OCI-LY7 (cell line): ENCODE results near the gene ST7L. TPM values are rescaled to one million over a fixed set of nuclear protein-coding genes. Genes with fewer than 3 reads are reported as not detected.

ENCODE experiments used
- BruUV-seq: library from RNA; stranded (reverse); fragments of 400-500 nt; replicated peaks from 2 replicates; lab custom pipeline; 2021; lab: Mats Ljungman, UMichigan
- CTCF ChIA-PET: fragments of 300-600 bp; sonication (Branson Sonifier 250); formaldehyde crosslinking; loops from one replicate; lab custom pipeline; 2022; ENCODE audit warnings: antibody characterized with exemption; ENCODE audit not compliant: unreplicated experiment; lab: Charles Lee
- POLR2A ChIA-PET: fragments of 300-600 bp; sonication (Branson Sonifier 250); formaldehyde crosslinking; loops from one replicate; lab custom pipeline; 2022; ENCODE audit warnings: antibody characterized with exemption; lab: Charles Lee
- DNase-seq: peaks from one replicate; pipeline ENCODE4 v3.0.0-alpha.2; 2015; ENCODE audit warnings: low spot score
- H2AFZ ChIP-seq: fragments of 200-600 bp; sonication (generic), shearing (Covaris generic); 2 replicates; pipeline ENCODE4 v1.6.1; 2014; ENCODE audit warnings: mild to moderate bottlenecking, antibody characterized with exemption, low read length, moderate library complexity
- H3K27ac ChIP-seq: fragments of 200-600 bp; sonication (generic); 2 replicates; pipeline ENCODE4 v1.5.1; 2014; ENCODE audit warnings: mixed run types, low read depth, mild to moderate bottlenecking, moderate library complexity, low read length, inconsistent platforms; ENCODE audit not compliant: poor library complexity, severe bottlenecking
- H3K36me3 ChIP-seq: fragments of 200-600 bp; sonication (generic); 2 replicates; pipeline ENCODE4 v1.6.1; 2014; ENCODE audit warnings: mild to moderate bottlenecking, antibody characterized with exemption, low read length, moderate library complexity, mixed read lengths; ENCODE audit not compliant: insufficient read depth
- H3K4me1 ChIP-seq: fragments of 200-600 bp; sonication (generic); 2 replicates; pipeline ENCODE4 v1.5.1; 2014; ENCODE audit warnings: mild to moderate bottlenecking, low read length; ENCODE audit not compliant: insufficient read depth, poor library complexity, severe bottlenecking
- H3K4me2 ChIP-seq: fragments of 200-600 bp; sonication (generic); 2 replicates; pipeline ENCODE4 v1.6.1; 2014; ENCODE audit warnings: mild to moderate bottlenecking, low read length
- H3K4me3 ChIP-seq: fragments of 200-600 bp; sonication (generic); 2 replicates; pipeline ENCODE4 v1.5.1; 2014; ENCODE audit warnings: mild to moderate bottlenecking, low read depth, low read length; ENCODE audit not compliant: poor library complexity, severe bottlenecking
- H3K79me2 ChIP-seq: fragments of 200-600 bp; sonication (generic); 2 replicates; pipeline ENCODE4 v1.6.1; 2016; ENCODE audit warnings: low read depth, mild to moderate bottlenecking, low read length, moderate library complexity, mixed read lengths; ENCODE audit not compliant: insufficient read depth
- H3K9me2 ChIP-seq: fragments of 200-600 bp; sonication (generic); 2 replicates; pipeline ENCODE4 v1.6.1; 2016; ENCODE audit warnings: mild to moderate bottlenecking, low read length, mixed read lengths; ENCODE audit not compliant: insufficient read depth
- H3K9me3 ChIP-seq: fragments of 200-600 bp; sonication (generic); 2 replicates; pipeline ENCODE4 v1.6.1; 2014; ENCODE audit warnings: mild to moderate bottlenecking, mixed run types, low read length, mixed read lengths
- H4K20me1 ChIP-seq: fragments of 200-600 bp; sonication (generic); 2 replicates; pipeline ENCODE4 v1.6.1; 2014; ENCODE audit warnings: mild to moderate bottlenecking, antibody characterized with exemption, low read length, moderate library complexity, mixed read lengths; ENCODE audit not compliant: insufficient read depth
- EZH2phosphoT487 ChIP-seq: fragments of 200-600 bp; sonication (generic); IDR thresholded peaks from 2 replicates; pipeline ENCODE4 v1.6.1; 2018; ENCODE audit warnings: low read depth, borderline replicate concordance, mild to moderate bottlenecking, mixed run types, antibody characterized with exemption, low read length, moderate library complexity, mixed read lengths
- intact Hi-C: fragments of 100-400 bp; cut with micrococcal nuclease; formaldehyde crosslinking; loops from one replicate; pipeline ENCODE4 v1.10.0; 2022; ENCODE audit not compliant: unreplicated experiment
- total RNA-seq, 2 experiments: library from RNA; depleted of rRNA in 1 of 2; stranded (reverse); fragments of >200 nt in 1 of 2; shearing (Covaris generic) in 1 of 2; gene quantifications; 2 replicates each; pipeline ENCODE4 v1.2.3, GENCODE V29; 2014 to 2022
- TF ChIP-seq, protein P1 (sequence below): fragments of 200-600 bp; sonication (generic); conservative IDR thresholded peaks from 2 replicates; pipeline ENCODE4 v1.5.1; 2014; ENCODE audit warnings: mild to moderate bottlenecking, antibody characterized with exemption, low read length, moderate library complexity, mixed read lengths

Gene ST7L
- total RNA-seq, 2 experiments from 2014 or later: 20.2 to 22.8 TPM

DNA sequence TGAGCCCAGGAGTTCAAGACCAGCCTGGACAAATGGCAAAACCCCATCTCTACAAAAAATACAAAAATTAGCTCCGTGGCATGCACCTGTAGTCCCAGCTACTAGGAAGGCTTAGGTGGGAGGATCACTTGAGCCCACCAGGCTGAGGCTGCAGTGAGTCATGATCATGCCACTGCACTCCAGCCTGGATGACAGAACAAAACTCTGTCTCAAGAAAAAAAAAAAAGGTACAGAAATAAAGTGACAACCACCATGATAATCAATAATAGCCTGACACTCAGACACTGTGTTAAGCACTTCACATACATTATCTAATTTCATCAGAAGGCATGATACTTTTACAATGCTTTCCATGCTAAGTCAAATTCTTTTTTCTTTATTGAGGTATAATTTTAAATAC lies 53.1 kb downstream of the ST7L start:
- intact Hi-C loops: no loop called here
- ChIA-PET CTCF (no interaction called here), POLR2A (interaction anchor here (0.6 kb wide), 1 partner anchor 9 kb away, joined by 3 read pairs; no protein-coding TSS in a partner anchor)
- no peaks in the 10 kb centered on the region for H3K36me3 ChIP-seq
- H3K4me2 ChIP-seq: no peak overlapping the region
- H3K4me3 ChIP-seq: no peak overlapping the region
- no peak overlapping the region for H3K27ac ChIP-seq
- BruUV-seq: no TSS peak
- no peaks in the 10 kb centered on the region for H3K4me1 ChIP-seq
- no peaks in the 10 kb centered on the region for H3K9me2 ChIP-seq
- TF ChIP-seq, protein P1, sequence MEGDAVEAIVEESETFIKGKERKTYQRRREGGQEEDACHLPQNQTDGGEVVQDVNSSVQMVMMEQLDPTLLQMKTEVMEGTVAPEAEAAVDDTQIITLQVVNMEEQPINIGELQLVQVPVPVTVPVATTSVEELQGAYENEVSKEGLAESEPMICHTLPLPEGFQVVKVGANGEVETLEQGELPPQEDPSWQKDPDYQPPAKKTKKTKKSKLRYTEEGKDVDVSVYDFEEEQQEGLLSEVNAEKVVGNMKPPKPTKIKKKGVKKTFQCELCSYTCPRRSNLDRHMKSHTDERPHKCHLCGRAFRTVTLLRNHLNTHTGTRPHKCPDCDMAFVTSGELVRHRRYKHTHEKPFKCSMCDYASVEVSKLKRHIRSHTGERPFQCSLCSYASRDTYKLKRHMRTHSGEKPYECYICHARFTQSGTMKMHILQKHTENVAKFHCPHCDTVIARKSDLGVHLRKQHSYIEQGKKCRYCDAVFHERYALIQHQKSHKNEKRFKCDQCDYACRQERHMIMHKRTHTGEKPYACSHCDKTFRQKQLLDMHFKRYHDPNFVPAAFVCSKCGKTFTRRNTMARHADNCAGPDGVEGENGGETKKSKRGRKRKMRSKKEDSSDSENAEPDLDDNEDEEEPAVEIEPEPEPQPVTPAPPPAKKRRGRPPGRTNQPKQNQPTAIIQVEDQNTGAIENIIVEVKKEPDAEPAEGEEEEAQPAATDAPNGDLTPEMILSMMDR: no peak
- no peak for TF ChIP-seq EZH2phosphoT487
- no peaks in the 10 kb centered on the region for H4K20me1 ChIP-seq
- H2AFZ ChIP-seq: no peak overlapping the region
- H3K9me3 ChIP-seq: no peaks in the 10 kb centered on the region
- H3K79me2 ChIP-seq: no peaks in the 10 kb centered on the region
- DNase-seq: no peak

DNA sequence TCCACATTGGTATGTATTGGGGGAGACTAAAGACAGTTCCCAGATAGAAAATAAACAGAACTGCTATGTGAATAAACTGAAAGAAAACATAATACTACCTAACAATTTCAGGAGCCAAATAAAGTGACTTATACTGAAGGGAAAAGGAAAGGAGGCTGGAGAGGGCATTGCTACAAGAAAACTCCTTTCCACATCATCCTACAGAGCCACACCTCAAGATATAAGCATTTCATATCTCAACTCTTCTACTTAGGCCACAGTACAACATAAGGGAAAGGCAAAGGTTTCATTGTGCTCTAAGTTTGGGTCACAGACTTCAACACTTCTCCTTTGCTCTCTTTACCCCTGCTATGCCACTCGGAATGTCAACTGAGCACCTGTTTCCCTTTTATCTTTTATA lies 54.9 kb downstream of the ST7L start:
- H3K4me1 ChIP-seq: no peaks in the 10 kb centered on the region
- TF ChIP-seq, protein P1: no peak
- no peak for TF ChIP-seq EZH2phosphoT487
- H3K79me2 ChIP-seq: no peaks in the 10 kb centered on the region
- H2AFZ ChIP-seq: no peak overlapping the region
- ChIA-PET POLR2A (no interaction called here), CTCF (no interaction called here)
- no peak overlapping the region for H3K27ac ChIP-seq
- BruUV-seq: no TSS peak
- H3K4me2 ChIP-seq: no peak overlapping the region
- H3K9me2 ChIP-seq: no peaks in the 10 kb centered on the region
- H4K20me1 ChIP-seq: no peaks in the 10 kb centered on the region
- H3K4me3 ChIP-seq: no peak overlapping the region
- H3K9me3 ChIP-seq: no peaks in the 10 kb centered on the region
- no peaks in the 10 kb centered on the region for H3K36me3 ChIP-seq
- intact Hi-C loops: no loop called here
- no peak for DNase-seq

DNA sequence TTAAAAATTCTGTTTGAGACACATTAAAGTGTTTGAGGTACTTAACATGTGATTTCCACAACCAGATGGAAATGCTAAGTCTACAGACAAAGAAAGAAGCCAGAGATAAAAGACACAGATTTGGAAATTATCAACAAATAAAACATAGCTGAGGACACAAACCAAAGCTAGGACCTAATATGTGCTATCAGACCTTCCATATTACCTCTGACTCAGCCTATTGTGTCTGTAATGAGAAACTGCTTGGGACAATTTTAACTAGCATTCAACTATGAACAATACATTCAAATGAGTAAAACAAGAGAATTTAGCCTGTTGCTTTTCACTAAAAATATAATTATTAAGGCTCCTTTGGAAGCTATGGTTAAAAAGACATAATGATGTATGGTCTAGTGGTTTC lies 55.6 kb downstream of the ST7L start:
- no peak overlapping the region for H3K4me2 ChIP-seq
- H3K27ac ChIP-seq: no peak overlapping the region
- H4K20me1 ChIP-seq: no peaks in the 10 kb centered on the region
- POLR2A ChIA-PET: interaction anchor here (0.5 to 0.6 kb wide), 2 partner anchors 12 to 34 kb away, joined by 3 to 6 read pairs; no protein-coding TSS in a partner anchor
- CTCF ChIA-PET: no interaction called here
- no peaks in the 10 kb centered on the region for H3K9me3 ChIP-seq
- TF ChIP-seq EZH2phosphoT487: no peak
- TF ChIP-seq, protein P1: no peak
- no TSS peak for BruUV-seq
- DNase-seq: no peak
- H3K9me2 ChIP-seq: no peaks in the 10 kb centered on the region
- H3K4me3 ChIP-seq: no peak overlapping the region
- no peaks in the 10 kb centered on the region for H3K4me1 ChIP-seq
- H3K36me3 ChIP-seq: no peaks in the 10 kb centered on the region
- intact Hi-C loops: no loop called here
- H2AFZ ChIP-seq: no peak overlapping the region
- H3K79me2 ChIP-seq: no peaks in the 10 kb centered on the region
